AG09319 (cell line): ENCODE measurements around the gene ARNT2.

Experiments used
- DNase-seq: peaks from one replicate; pipeline ENCODE4 v3.0.0-alpha.2; 2010; ENCODE audit warnings: low read depth; ENCODE audit errors: extremely low read depth
- TF ChIP-seq, protein P1 (sequence below): IDR thresholded peaks from 2 replicates; pipeline ENCODE4 v1.5.1; 2011; ENCODE audit warnings: low read depth, mild to moderate bottlenecking, inconsistent platforms, low read length, moderate library complexity

The ARNT2 gene

DNA sequence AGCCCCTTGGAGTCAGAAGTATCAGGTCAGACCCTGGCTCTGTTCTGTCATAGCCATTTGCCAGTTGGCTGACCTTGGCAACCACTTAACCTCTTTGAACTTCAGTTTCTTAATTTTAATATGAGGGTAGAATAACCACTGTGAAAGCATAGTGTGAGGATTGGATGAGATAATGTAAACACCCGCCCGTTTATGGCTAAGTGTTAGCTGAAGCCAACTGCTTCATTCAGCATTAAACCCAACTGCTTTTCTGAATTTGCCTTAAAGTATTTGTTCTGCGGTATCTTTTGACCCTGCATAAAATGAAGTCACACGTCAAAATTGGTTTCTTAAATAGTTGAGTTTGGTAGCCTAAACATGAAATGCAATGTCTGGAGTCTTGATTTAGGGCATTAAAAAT is 169.4 kb downstream of the ARNT2 start:
- TF ChIP-seq, protein P1, sequence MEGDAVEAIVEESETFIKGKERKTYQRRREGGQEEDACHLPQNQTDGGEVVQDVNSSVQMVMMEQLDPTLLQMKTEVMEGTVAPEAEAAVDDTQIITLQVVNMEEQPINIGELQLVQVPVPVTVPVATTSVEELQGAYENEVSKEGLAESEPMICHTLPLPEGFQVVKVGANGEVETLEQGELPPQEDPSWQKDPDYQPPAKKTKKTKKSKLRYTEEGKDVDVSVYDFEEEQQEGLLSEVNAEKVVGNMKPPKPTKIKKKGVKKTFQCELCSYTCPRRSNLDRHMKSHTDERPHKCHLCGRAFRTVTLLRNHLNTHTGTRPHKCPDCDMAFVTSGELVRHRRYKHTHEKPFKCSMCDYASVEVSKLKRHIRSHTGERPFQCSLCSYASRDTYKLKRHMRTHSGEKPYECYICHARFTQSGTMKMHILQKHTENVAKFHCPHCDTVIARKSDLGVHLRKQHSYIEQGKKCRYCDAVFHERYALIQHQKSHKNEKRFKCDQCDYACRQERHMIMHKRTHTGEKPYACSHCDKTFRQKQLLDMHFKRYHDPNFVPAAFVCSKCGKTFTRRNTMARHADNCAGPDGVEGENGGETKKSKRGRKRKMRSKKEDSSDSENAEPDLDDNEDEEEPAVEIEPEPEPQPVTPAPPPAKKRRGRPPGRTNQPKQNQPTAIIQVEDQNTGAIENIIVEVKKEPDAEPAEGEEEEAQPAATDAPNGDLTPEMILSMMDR, result no peak

GRCh38 chr15:80574590-80574989 is 170.4 kb downstream of the ARNT2 start:
- DNase-seq, result no peak
- TF ChIP-seq, protein P1, result no peak

More for the DNA sequence above, 169.4 kb downstream of the ARNT2 start:
- DNase-seq, result no peak

DNA sequence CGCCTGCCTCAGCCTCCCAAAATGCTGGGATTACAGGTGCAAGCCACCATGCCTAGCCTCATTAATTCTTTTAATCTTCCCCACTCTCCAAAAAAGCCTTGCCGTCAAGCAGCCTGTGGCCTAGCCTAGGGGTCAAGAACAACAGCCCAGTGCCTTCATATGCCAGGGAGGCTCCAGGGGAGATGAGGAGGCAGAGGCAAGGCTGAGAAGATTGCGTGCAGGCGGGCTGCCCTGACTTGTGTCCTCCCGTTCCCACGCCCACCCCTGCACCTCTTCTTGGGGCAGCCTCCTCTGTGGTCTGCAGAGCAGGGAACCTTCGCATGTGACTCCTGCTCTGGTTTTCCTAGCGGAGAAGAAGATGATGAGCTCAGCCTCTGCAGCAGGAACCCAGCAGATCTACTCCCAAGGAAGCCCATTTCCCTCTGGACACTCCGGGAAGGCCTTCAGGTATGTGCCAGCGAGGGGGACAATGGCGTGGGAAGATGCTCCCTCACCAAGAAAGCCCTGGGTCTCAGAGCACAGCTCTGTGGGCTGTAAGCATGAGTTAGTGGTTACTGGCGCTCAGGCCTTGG is 172.4 kb downstream of the ARNT2 start:
- TF ChIP-seq, protein P1, result no peak
- no peak for DNase-seq

- DNase-seq, result no peak
- TF ChIP-seq, protein P1, result no peak
These were observed 173.5 kb downstream of the ARNT2 start for GRCh38 chr15:80577552-80578205.

DNA sequence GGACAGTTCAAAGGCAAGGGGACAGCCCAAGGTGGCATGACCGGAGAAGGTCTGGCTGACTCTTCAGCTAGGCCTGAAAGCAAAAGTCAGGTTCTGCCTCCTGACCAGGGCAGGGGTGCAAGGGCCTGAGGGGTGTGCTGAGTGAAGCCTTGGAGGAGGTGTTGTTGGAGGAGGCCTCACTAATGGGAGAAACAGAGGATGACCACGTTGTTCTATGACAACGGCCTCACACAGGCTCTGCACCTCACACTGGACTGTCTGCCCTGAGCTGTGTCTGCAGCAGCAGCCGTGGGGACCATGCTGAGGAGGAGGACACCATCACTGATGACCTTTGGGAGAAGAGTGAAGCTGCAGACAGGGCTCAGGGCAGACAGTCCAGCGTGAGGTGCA is 174.0 kb downstream of the ARNT2 start:
- TF ChIP-seq, protein P1, result no peak
- no peak for DNase-seq

DNA sequence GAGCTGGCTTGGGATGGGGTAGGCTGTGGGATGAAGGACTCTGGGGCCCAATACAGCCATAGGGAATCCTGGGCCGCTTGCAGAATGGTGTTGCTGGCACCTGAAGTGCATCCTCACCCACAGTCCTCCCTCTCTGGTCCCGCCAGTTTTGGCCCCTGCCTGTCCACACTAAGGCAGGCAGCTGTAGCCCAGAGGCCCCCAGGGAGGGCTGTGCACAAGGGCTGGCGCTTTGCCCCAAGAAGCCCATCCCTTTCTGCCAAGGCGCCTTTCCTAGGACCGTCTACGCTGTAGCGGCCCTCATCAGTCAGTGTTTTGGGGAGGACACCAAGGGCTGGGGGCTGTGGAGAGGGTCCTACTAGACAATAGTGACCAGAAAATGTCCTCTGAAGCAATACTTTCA is 174.7 kb downstream of the ARNT2 start:
- TF ChIP-seq, protein P1, result no peak
- no peak for DNase-seq

GRCh38 chr15:80579611-80580010 is 175.4 kb downstream of the ARNT2 start:
- no peak for DNase-seq
- TF ChIP-seq, protein P1, result no peak
